Parathyroid adenoma (tissue), 2 donors: ENCODE data around the gene ERMAP.
"Not testable (repeated sequence)": the region's sequence is repeated elsewhere in the genome, so short reads cannot be mapped to it uniquely, and the experiment has no call there.

ENCODE experiments used
- H2AFZ ChIP-seq: fragments of 300-600 bp; sonication (generic); one replicate; pipeline ENCODE4 v1.7.0; 2017; ENCODE audit warnings: antibody characterized with exemption, mild to moderate bottlenecking
- H3K27ac ChIP-seq: fragments of 300-600 bp; sonication (generic); one replicate; pipeline ENCODE4 v1.7.0; 2017
- H3K27me3 ChIP-seq: fragments of 300-600 bp; sonication (generic); one replicate; pipeline ENCODE4 v1.7.0; 2017; ENCODE audit warnings: low read length; ENCODE audit not compliant: control insufficient read depth, insufficient read depth
- H3K36me3 ChIP-seq: fragments of 300-600 bp; sonication (generic); one replicate; pipeline ENCODE4 v1.7.0; 2017; ENCODE audit warnings: low read length; ENCODE audit not compliant: control insufficient read depth, insufficient read depth
- H3K4me1 ChIP-seq: fragments of 300-600 bp; sonication (generic); one replicate; pipeline ENCODE4 v1.7.0; 2017; ENCODE audit warnings: control low read depth
- H3K4me2 ChIP-seq: fragments of 300-600 bp; sonication (generic); one replicate; pipeline ENCODE4 v1.7.0; 2017; ENCODE audit warnings: low read length
- H3K4me3 ChIP-seq: fragments of 300-600 bp; sonication (generic); one replicate; pipeline ENCODE4 v1.7.0; 2017; ENCODE audit warnings: low read depth, low read length
- H3K79me2 ChIP-seq: fragments of 300-600 bp; sonication (generic); one replicate; pipeline ENCODE4 v1.7.0; 2017; ENCODE audit warnings: control low read depth
- H3K9ac ChIP-seq: fragments of 300-600 bp; sonication (generic); one replicate; pipeline ENCODE4 v1.7.0; 2017; ENCODE audit warnings: mild to moderate bottlenecking
- H3K9me3 ChIP-seq: fragments of 300-600 bp; sonication (generic); one replicate; pipeline ENCODE4 v1.7.0; 2017; ENCODE audit warnings: low read length; ENCODE audit not compliant: control insufficient read depth
- CTCF ChIP-seq: fragments of 300-600 bp; sonication (generic); IDR thresholded peaks from one replicate; pipeline ENCODE4 v1.7.0; 2017; ENCODE audit warnings: antibody characterized with exemption, mild to moderate bottlenecking
- donor health status: primary hyperparathyroidism.

ERMAP gene

DNA sequence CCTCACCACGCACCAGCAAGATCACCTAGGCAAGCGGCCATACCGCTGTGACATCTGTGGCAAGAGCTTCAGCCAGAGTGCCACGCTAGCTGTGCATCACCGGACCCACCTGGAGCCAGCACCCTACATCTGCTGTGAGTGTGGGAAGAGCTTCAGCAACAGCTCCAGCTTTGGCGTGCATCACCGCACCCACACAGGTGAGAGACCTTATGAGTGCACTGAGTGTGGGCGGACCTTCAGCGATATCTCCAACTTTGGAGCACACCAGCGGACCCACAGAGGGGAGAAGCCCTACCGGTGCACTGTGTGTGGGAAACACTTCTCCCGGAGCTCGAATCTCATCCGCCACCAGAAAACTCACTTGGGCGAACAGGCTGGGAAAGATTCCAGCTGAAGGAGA is 34.5 kb downstream of the ERMAP start:
- Histone ChIP-seq H3K36me3 (no peaks in the 10 kb centered on the region), H3K9me3 (no peaks in the 10 kb centered on the region), H3K4me3 (no peak overlapping the region), H3K27ac (no peak overlapping the region), H3K4me2 (no peak overlapping the region), H3K79me2 (peaks cover 3% of the 10 kb centered on the region), H3K9ac (no peak overlapping the region), H3K27me3 (no peaks in the 10 kb centered on the region), H2AFZ (no peak overlapping the region), H3K4me1 (no peaks in the 10 kb centered on the region)
- no peak for TF ChIP-seq CTCF

DNA sequence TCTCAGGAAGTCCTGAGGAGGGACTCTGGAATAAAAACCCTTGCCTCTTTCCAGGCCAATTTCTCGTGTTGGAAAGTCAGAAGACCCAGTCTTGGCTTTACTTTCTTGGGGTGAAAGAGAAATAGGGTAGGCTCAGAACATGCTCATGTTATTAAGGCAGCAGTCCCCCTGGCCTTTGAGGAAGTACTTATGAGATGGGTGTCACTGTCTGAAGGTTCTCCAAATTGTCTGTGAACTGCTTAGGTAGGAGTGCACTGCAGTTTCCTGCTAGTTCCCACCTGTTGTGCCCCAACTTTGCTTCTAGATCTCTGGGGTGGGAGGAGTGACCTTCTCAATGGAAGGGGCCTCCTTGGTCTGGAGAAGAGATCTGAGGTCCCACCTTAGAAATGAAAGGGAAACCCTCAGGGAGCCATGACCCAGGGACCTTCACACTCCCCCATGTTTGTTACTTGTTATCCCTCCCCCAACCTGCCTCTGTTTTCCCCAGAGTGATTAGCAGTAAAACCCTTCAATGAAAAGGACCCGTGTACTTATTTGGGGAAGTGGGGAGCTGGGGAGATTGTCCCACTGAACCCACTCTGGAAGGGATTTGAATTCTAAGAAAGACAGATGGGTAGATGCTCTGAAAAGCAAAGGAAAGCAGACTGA is 35.2 kb downstream of the ERMAP start:
- Histone ChIP-seq H3K9me3 (no peaks in the 10 kb centered on the region), H3K4me3 (no peak overlapping the region), H3K9ac (no peak overlapping the region), H3K27me3 (no peaks in the 10 kb centered on the region), H3K79me2 (peaks cover 2% of the 10 kb centered on the region), H3K4me2 (no peak overlapping the region), H3K27ac (no peak overlapping the region), H3K36me3 (no peaks in the 10 kb centered on the region), H3K4me1 (no peaks in the 10 kb centered on the region), H2AFZ (no peak overlapping the region)
- TF ChIP-seq CTCF: no peak

GRCh38 chr1:42852608-42852980 is 35.7 kb downstream of the ERMAP start:
- H3K27me3 ChIP-seq: no peaks in the 10 kb centered on the region
- H3K4me1 ChIP-seq: no peaks in the 10 kb centered on the region
- no peak overlapping the region for H3K4me2 ChIP-seq
- H3K4me3 ChIP-seq: no peak overlapping the region
- no peak for TF ChIP-seq CTCF
- no peaks in the 10 kb centered on the region for H3K79me2 ChIP-seq
- H3K9ac ChIP-seq: no peak overlapping the region
- H2AFZ ChIP-seq: no peak overlapping the region
- no peaks in the 10 kb centered on the region for H3K9me3 ChIP-seq
- no peak overlapping the region for H3K27ac ChIP-seq
- no peaks in the 10 kb centered on the region for H3K36me3 ChIP-seq

GRCh38 chr1:42853116-42853884 is 36.4 kb downstream of the ERMAP start:
- H3K36me3 ChIP-seq: no peaks in the 10 kb centered on the region
- no peaks in the 10 kb centered on the region for H3K9me3 ChIP-seq
- no peak overlapping the region for H2AFZ ChIP-seq
- no peak overlapping the region for H3K9ac ChIP-seq
- no peaks in the 10 kb centered on the region for H3K27me3 ChIP-seq
- H3K4me2 ChIP-seq: no peak overlapping the region
- H3K4me3 ChIP-seq: no peak overlapping the region
- no peak for TF ChIP-seq CTCF
- no peaks in the 10 kb centered on the region for H3K79me2 ChIP-seq
- H3K27ac ChIP-seq: no peak overlapping the region
- H3K4me1 ChIP-seq: no peaks in the 10 kb centered on the region

DNA sequence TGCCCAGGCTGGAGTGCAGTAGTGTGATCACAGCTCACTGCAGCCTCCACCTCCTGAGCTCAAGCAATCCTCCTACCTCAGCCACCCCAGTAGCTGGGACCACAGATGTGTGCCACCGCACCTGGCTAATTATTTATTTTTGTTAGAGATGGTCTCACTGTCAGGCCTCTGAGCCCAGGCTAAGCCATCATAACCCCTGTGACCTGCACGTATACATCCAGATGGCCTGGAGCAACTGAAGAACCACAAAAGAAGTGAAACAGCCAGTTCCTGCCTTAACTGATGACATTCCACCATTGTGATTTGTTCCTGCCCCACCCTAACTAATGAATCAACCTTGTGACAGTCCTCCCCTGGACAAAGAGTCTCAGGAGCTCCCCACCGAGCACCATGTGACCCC is 39.6 kb downstream of the ERMAP start:
- not testable (repeated sequence) for H3K27me3 ChIP-seq, H3K4me2 ChIP-seq, H3K79me2 ChIP-seq, H3K36me3 ChIP-seq, H2AFZ ChIP-seq, H3K27ac ChIP-seq, H3K9me3 ChIP-seq, H3K4me1 ChIP-seq, H3K9ac ChIP-seq, H3K4me3 ChIP-seq

- H3K9ac ChIP-seq, H2AFZ ChIP-seq: not testable (repeated sequence)
Observed at GRCh38 chr1:42859366-42859765, 42.4 kb downstream of the ERMAP start.

More at GRCh38 chr1:42859366-42859765, 42.4 kb downstream of the ERMAP start:
- not testable (repeated sequence) for H3K79me2 ChIP-seq, H3K27me3 ChIP-seq, H3K9me3 ChIP-seq, H3K4me3 ChIP-seq, H3K36me3 ChIP-seq, H3K4me1 ChIP-seq, H3K4me2 ChIP-seq, H3K27ac ChIP-seq
